Measurements from ENCODE around the gene IFITM5.

GRCh38 chr11:305844-306211 lies 6.5 kb upstream of the IFITM5 start:
- TF ChIP-seq GATA2 (IDR thresholded peaks at IDR 0.05; ENCODE audit: low read depth, low read length) (no peak), GATA3 (IDR thresholded peaks at IDR 0.05; ENCODE audit: low read depth, low read length) (no peak)
